PC-9 (cell line): Measurements from ENCODE around the gene SHROOM4. TPM values are rescaled to one million over a fixed set of nuclear protein-coding genes. Genes with fewer than 3 reads are reported as not detected.

ENCODE experiments used
- BruUV-seq: library from RNA; stranded (reverse); fragments of 400-500 nt; replicated peaks from 2 replicates; lab custom pipeline; 2021; lab: Mats Ljungman, UMichigan
- CTCF ChIA-PET: fragments of 300-600 bp; sonication (Branson Sonifier 250); formaldehyde crosslinking; loops from one replicate; lab custom pipeline; 2022; ENCODE audit warnings: antibody characterized with exemption; lab: Charles Lee
- POLR2A ChIA-PET: fragments of 300-600 bp; sonication (Branson Sonifier 250); formaldehyde crosslinking; loops from one replicate; lab custom pipeline; 2022; ENCODE audit warnings: antibody characterized with exemption; ENCODE audit not compliant: unreplicated experiment; lab: Charles Lee
- DNase-seq, 2 experiments: peaks; one replicate each; pipeline versions ENCODE4 v3.0.0 to v3.0.0-alpha.2; 2015 to 2022; ENCODE audit warnings: mixed read lengths in 1 of 2
- H2AFZ ChIP-seq: fragments of 200-600 bp; sonication (generic); 2 replicates; pipeline ENCODE4 v1.8.1; 2017; ENCODE audit warnings: antibody characterized with exemption
- H3F3A ChIP-seq: fragments of 200-600 bp; sonication (generic); 2 replicates; pipeline ENCODE4 v1.8.1; 2017; ENCODE audit warnings: antibody characterized with exemption, mild to moderate bottlenecking, low read depth; ENCODE audit not compliant: insufficient read depth
- H3K27ac ChIP-seq: fragments of 200-600 bp; sonication (generic); 2 replicates; pipeline ENCODE4 v1.6.1; 2016; ENCODE audit warnings: mixed run types
- H3K27me3 ChIP-seq: fragments of 200-600 bp; sonication (generic); 2 replicates; pipeline ENCODE4 v1.6.1; 2016; ENCODE audit warnings: low read depth, mixed run types; ENCODE audit not compliant: insufficient read depth
- H3K36me3 ChIP-seq: fragments of 200-600 bp; sonication (generic); 2 replicates; pipeline ENCODE4 v1.6.1; 2016; ENCODE audit warnings: low read depth, mixed run types
- H3K4me1 ChIP-seq: fragments of 200-600 bp; sonication (generic); replicated peaks from 2 replicates; pipeline ENCODE4 v1.6.1; 2016; ENCODE audit warnings: mixed run types; ENCODE audit not compliant: insufficient read depth
- H3K4me2 ChIP-seq: fragments of 200-600 bp; sonication (generic); 2 replicates; pipeline ENCODE4 v1.6.1; 2017; ENCODE audit warnings: mixed run types
- H3K4me3 ChIP-seq: fragments of 200-600 bp; sonication (generic); 2 replicates; pipeline ENCODE4 v1.6.1; 2016; ENCODE audit warnings: mixed run types
- H3K79me2 ChIP-seq: fragments of 200-600 bp; sonication (generic); 2 replicates; pipeline ENCODE4 v1.6.1; 2017; ENCODE audit warnings: low read depth, mixed run types
- H3K9me2 ChIP-seq: fragments of 200-600 bp; sonication (generic); 2 replicates; pipeline ENCODE4 v1.8.1; 2017; ENCODE audit warnings: mild to moderate bottlenecking; ENCODE audit not compliant: insufficient read depth
- H3K9me3 ChIP-seq: fragments of 200-600 bp; sonication (generic); 2 replicates; pipeline ENCODE4 v1.8.1; 2016; ENCODE audit warnings: low read depth; ENCODE audit not compliant: insufficient read depth
- H4K20me1 ChIP-seq: fragments of 200-600 bp; sonication (generic); 2 replicates; pipeline ENCODE4 v1.8.1; 2017; ENCODE audit not compliant: insufficient read depth
- EZH2 ChIP-seq: fragments of 200-600 bp; sonication (generic); IDR thresholded peaks from 2 replicates; pipeline ENCODE4 v1.8.0; 2017; ENCODE audit warnings: antibody characterized with exemption, low read depth
- intact Hi-C: fragments of 100-400 bp; cut with micrococcal nuclease; formaldehyde crosslinking; loops from one replicate; pipeline ENCODE4 v1.10.0; 2022; ENCODE audit not compliant: unreplicated experiment
- total RNA-seq: library from RNA; stranded (reverse); gene quantifications from 2 replicates; pipeline ENCODE4 v1.2.3, GENCODE V29; 2021
- TF ChIP-seq, protein P1 (sequence below): fragments of 200-600 bp; sonication (generic); conservative IDR thresholded peaks from 2 replicates; pipeline ENCODE4 v1.6.1; 2017; ENCODE audit warnings: mixed run types, antibody characterized with exemption, mild to moderate bottlenecking, moderate library complexity

The SHROOM4 gene
- total RNA-seq, 1 experiment from 2014 or later, result 1.1 TPM

DNA sequence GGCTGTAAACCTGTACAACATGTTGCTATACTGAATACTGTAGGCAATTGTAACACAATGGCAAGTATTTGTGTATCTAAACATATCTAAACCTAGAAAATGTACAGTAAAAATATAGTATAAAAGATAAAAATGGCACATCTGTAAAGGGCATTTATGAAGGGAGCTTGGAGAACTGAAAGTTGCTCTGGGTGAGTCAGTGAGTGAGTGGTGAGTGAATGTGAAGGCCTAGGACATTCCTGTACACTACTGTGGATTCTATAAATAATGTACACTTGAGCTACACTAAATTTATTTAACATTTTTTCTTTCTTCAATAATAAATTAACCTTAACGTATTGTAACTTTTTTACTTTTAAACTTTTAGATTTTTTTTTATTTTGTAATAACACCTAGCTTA lies 5.0 kb upstream of the SHROOM4 start:
- no peaks in the 10 kb centered on the region for H3K36me3 ChIP-seq
- no peak overlapping the region for H3K4me3 ChIP-seq
- 0 out of 2 replicates have a peak, but pooled peaks cover under 1% of the 10 kb centered on the region for H3K4me1 ChIP-seq
- no peaks in the 10 kb centered on the region for H4K20me1 ChIP-seq
- ChIA-PET POLR2A (no interaction called here), CTCF (no interaction called here)
- H3K9me2 ChIP-seq, result no peaks in the 10 kb centered on the region
- TF ChIP-seq, protein P1, sequence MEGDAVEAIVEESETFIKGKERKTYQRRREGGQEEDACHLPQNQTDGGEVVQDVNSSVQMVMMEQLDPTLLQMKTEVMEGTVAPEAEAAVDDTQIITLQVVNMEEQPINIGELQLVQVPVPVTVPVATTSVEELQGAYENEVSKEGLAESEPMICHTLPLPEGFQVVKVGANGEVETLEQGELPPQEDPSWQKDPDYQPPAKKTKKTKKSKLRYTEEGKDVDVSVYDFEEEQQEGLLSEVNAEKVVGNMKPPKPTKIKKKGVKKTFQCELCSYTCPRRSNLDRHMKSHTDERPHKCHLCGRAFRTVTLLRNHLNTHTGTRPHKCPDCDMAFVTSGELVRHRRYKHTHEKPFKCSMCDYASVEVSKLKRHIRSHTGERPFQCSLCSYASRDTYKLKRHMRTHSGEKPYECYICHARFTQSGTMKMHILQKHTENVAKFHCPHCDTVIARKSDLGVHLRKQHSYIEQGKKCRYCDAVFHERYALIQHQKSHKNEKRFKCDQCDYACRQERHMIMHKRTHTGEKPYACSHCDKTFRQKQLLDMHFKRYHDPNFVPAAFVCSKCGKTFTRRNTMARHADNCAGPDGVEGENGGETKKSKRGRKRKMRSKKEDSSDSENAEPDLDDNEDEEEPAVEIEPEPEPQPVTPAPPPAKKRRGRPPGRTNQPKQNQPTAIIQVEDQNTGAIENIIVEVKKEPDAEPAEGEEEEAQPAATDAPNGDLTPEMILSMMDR, result no peak
- TF ChIP-seq EZH2, result no peak
- H3K4me2 ChIP-seq, result no peak overlapping the region
- intact Hi-C loops, result loop anchor here (10.0 kb wide), 1 partner anchor 124 kb away; no protein-coding TSS in a partner anchor
- H2AFZ ChIP-seq, result no peak overlapping the region
- H3K9me3 ChIP-seq, result no peaks in the 10 kb centered on the region
- H3F3A ChIP-seq, result no peaks in the 10 kb centered on the region
- no peak overlapping the region for H3K27ac ChIP-seq
- no peak for DNase-seq
- H3K79me2 ChIP-seq, result no peaks in the 10 kb centered on the region
- no peaks in the 10 kb centered on the region for H3K27me3 ChIP-seq
- no TSS peak for BruUV-seq

DNA sequence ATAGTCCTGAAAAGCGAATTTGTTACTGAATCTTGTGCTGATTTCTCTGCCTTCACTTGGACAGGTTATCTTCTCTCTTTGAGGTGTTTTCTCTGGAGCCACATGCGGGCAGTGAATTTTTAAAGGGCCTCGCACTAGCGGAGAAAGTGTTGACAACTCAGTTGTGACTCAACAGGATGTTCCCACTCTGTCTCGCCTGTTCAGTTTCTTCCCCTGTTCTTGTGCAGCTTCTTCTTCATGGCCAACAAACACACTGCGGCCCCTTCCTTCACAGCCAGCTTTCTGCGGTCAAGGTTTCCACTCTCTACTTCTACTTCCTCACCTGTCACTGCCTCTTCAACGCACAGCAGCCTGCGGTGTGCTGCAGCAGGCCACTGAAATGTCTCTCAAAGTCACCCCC lies 1.1 kb upstream of the SHROOM4 start:
- no peaks in the 10 kb centered on the region for H3K27me3 ChIP-seq
- ChIA-PET CTCF (no interaction called here), POLR2A (no interaction called here)
- H3K36me3 ChIP-seq, result no peaks in the 10 kb centered on the region
- no peak overlapping the region for H3K4me3 ChIP-seq
- TF ChIP-seq, protein P1, result no peak
- TF ChIP-seq EZH2, result no peak
- BruUV-seq, result no TSS peak
- no peak overlapping the region for H3K27ac ChIP-seq
- no peaks in the 10 kb centered on the region for H3F3A ChIP-seq
- H3K9me2 ChIP-seq, result no peaks in the 10 kb centered on the region
- no peak overlapping the region for H3K4me2 ChIP-seq
- H4K20me1 ChIP-seq, result no peaks in the 10 kb centered on the region
- H2AFZ ChIP-seq, result no peak overlapping the region
- no peak for DNase-seq
- H3K79me2 ChIP-seq, result no peaks in the 10 kb centered on the region
- intact Hi-C loops, result loop anchor here (10.0 kb wide), 1 partner anchor 120 kb away; no protein-coding TSS in a partner anchor
- H3K4me1 ChIP-seq, result no peaks in the 10 kb centered on the region
- H3K9me3 ChIP-seq, result no peaks in the 10 kb centered on the region

DNA sequence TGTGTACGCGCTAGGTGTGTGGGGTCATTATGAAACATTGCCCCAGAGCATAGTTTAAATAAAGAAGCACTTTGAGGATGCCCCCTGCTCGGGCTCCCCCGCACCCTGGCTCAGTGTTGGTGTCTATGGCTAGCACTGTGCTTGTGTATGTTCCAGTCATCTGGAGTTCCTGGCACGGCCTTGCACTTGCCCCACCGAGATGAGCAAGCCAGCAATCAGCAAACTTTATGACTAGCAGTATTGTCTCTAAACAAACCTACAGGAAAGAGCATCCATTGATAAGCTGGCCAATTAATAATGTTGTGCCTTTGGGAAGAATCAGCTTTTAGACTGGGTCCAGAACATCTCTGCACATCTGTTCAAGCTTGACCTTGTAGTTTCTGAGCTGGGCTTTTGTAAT lies 707 bp upstream of the SHROOM4 start:
- H3K27me3 ChIP-seq, result no peaks in the 10 kb centered on the region
- no peak overlapping the region for H3K4me3 ChIP-seq
- no peaks in the 10 kb centered on the region for H3F3A ChIP-seq
- no peaks in the 10 kb centered on the region for H3K36me3 ChIP-seq
- no peak for DNase-seq
- H2AFZ ChIP-seq, result no peak overlapping the region
- no peak for TF ChIP-seq EZH2
- TF ChIP-seq, protein P1, result no peak
- H4K20me1 ChIP-seq, result no peaks in the 10 kb centered on the region
- no peaks in the 10 kb centered on the region for H3K9me2 ChIP-seq
- no peaks in the 10 kb centered on the region for H3K4me1 ChIP-seq
- no peak overlapping the region for H3K27ac ChIP-seq
- no peak overlapping the region for H3K4me2 ChIP-seq
- no TSS peak for BruUV-seq
- CTCF ChIA-PET, result no interaction called here
- H3K79me2 ChIP-seq, result no peaks in the 10 kb centered on the region
- POLR2A ChIA-PET, result no interaction called here
- H3K9me3 ChIP-seq, result no peaks in the 10 kb centered on the region
- intact Hi-C loops, result loop anchor here (10.0 kb wide), 1 partner anchor 120 kb away; no protein-coding TSS in a partner anchor
